Measurements from ENCODE around the gene GJC2.

The GJC2 gene

DNA sequence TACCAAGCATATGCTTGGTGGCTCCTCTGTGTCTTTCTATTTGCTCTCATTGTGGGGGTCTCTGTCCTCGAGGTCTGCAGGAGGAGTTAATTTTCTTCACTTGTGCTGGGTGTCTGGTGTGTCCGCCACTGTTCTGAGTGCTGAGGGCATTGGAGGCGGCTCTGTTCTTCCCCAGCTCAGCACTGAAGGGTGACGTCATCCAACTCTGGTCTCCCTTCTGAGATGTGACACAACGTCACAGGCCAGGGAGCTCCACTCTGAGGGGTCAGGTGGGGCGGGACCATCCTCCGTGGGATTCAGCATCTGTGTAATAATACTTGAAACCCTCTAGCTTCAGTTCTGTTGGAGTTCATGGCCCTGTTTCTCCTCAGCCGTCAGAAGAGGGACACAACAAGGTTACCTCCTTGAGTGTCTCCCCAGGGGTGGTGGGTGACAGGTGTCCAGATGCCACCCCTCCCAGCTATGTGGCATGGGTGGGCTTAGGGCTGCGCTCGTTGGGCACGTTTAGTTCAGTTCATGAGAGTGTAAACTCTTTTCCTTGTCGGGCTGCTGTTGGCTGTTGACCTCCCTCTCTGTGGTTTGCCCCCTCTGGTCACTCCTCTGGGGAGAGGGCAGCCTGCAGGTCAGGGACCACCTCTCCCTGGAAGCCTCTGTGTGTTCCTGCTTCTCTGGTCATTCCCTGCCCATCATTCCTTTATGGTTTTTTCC is 19.0 kb downstream of the GJC2 start:
- peaks cover 12% of the 10 kb centered on the region for H3K79me1 ChIP-seq (ENCODE audit: low read length)
- no peak overlapping the region for H3K23ac ChIP-seq (ENCODE audit: low read length)
- H4K5ac ChIP-seq (ENCODE audit: low read length), result no peak overlapping the region
- H3K36me3 ChIP-seq (ENCODE audit: control insufficient read depth, insufficient read depth, low read length), result no peaks in the 10 kb centered on the region
- no peak overlapping the region for H2BK15ac ChIP-seq (replicated peaks; ENCODE audit: low read depth)
- H2AK5ac ChIP-seq (ENCODE audit: low read length), result no peak overlapping the region
- H3K27ac ChIP-seq (ENCODE audit: low read depth, low read length), result no peak overlapping the region
- H3K27me3 ChIP-seq (ENCODE audit: insufficient read depth, low read length, poor library complexity), result no peaks in the 10 kb centered on the region
- no peak overlapping the region for H3K56ac ChIP-seq (ENCODE audit: low read length)
- H3K4ac ChIP-seq (ENCODE audit: low read depth, low read length), result no peak overlapping the region
- H3K4me1 ChIP-seq (ENCODE audit: control insufficient read depth, low read depth, low read length), result peaks cover 2% of the 10 kb centered on the region
- H3K4me2 ChIP-seq (ENCODE audit: low read length), result no peak overlapping the region
- H3K4me3 ChIP-seq (ENCODE audit: low read length), result no peak overlapping the region
- peaks cover 2% of the 10 kb centered on the region for H3K79me2 ChIP-seq (ENCODE audit: control insufficient read depth, insufficient read depth, low read length)
- H2BK5ac ChIP-seq (ENCODE audit: low read length), result no peak overlapping the region
- DNase-seq, result no peak
- no peak overlapping the region for H3K9ac ChIP-seq (ENCODE audit: low read length)
- H2BK120ac ChIP-seq (ENCODE audit: low read depth, low read length), result no peak overlapping the region
- no peak overlapping the region for H3K18ac ChIP-seq (ENCODE audit: low read length)
- no CpG with 5 or more reads among the region's 12 CpGs for WGBS (ENCODE audit: extremely low coverage, insufficient coverage, low lambda C conversion rate)
- H4K8ac ChIP-seq (ENCODE audit: low read depth, low read length), result no peak overlapping the region

DNA sequence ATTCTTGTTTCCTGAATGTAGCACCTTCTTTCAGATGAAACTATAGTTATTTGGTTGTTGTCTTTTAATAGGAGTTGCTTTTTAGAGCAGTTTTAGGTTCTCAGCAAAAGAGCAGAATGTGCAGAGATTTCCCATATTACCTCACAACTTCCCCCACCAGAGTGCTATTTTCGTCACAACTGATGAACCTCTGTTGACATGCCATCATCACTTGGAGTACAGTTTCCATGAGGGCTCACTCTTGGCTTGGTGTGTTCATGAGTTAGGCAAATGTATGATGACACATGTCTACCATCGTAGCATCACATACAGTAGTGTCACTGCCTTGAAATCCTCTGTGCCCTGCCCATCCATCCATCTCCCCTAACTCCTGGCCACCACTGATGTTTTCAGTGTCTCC is 19.6 kb downstream of the GJC2 start:
- H3K4me1 ChIP-seq (ENCODE audit: control insufficient read depth, low read depth, low read length), result peaks cover 2% of the 10 kb centered on the region
- H3K18ac ChIP-seq (ENCODE audit: low read length), result no peak overlapping the region
- H3K79me1 ChIP-seq (ENCODE audit: low read length), result peaks cover 12% of the 10 kb centered on the region
- H3K27ac ChIP-seq (ENCODE audit: low read depth, low read length), result no peak overlapping the region
- H2BK5ac ChIP-seq (ENCODE audit: low read length), result no peak overlapping the region
- H3K9ac ChIP-seq (ENCODE audit: low read length), result no peak overlapping the region
- no peak overlapping the region for H3K4me3 ChIP-seq (ENCODE audit: low read length)
- no peak overlapping the region for H4K8ac ChIP-seq (ENCODE audit: low read depth, low read length)
- H2BK120ac ChIP-seq (ENCODE audit: low read depth, low read length), result no peak overlapping the region
- no peak overlapping the region for H3K23ac ChIP-seq (ENCODE audit: low read length)
- no CpG with 5 or more reads among the region's 2 CpGs for WGBS (ENCODE audit: extremely low coverage, insufficient coverage, low lambda C conversion rate)
- no peak overlapping the region for H2AK5ac ChIP-seq (ENCODE audit: low read length)
- no peak overlapping the region for H3K4me2 ChIP-seq (ENCODE audit: low read length)
- no peak overlapping the region for H4K5ac ChIP-seq (ENCODE audit: low read length)
- DNase-seq, result no peak
- H3K79me2 ChIP-seq (ENCODE audit: control insufficient read depth, insufficient read depth, low read length), result peaks cover 2% of the 10 kb centered on the region
- no peaks in the 10 kb centered on the region for H3K36me3 ChIP-seq (ENCODE audit: control insufficient read depth, insufficient read depth, low read length)
- H3K56ac ChIP-seq (ENCODE audit: low read length), result no peak overlapping the region
- H2BK15ac ChIP-seq (replicated peaks; ENCODE audit: low read depth), result no peak overlapping the region
- H3K27me3 ChIP-seq (ENCODE audit: insufficient read depth, low read length, poor library complexity), result no peaks in the 10 kb centered on the region
- H3K4ac ChIP-seq (ENCODE audit: low read depth, low read length), result no peak overlapping the region

DNA sequence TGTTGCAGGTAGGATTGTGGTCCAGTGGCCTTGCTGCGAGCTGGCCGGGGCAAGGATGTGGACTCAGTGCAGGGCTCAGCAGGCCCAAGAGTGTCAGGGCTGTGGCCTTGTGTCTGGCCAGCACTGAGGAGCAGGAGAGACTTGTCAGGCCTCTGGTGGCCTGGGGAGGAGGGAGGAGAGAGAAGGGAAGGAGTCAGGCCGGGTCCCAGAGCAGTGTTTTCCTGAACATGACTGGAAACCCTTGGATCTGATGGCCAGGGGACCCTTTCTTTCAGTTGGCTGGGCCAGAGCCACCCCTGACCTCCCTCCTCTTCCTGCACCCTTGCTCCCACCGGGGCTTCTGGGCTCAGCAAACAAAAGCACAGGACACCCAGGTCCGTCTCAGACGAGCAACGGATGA is 20.9 kb downstream of the GJC2 start:
- peaks cover 2% of the 10 kb centered on the region for H3K79me2 ChIP-seq (ENCODE audit: control insufficient read depth, insufficient read depth, low read length)
- no peak overlapping the region for H2BK5ac ChIP-seq (ENCODE audit: low read length)
- H2AK5ac ChIP-seq (ENCODE audit: low read length), result no peak overlapping the region
- peaks cover 12% of the 10 kb centered on the region for H3K79me1 ChIP-seq (ENCODE audit: low read length)
- no peaks in the 10 kb centered on the region for H3K27me3 ChIP-seq (ENCODE audit: insufficient read depth, low read length, poor library complexity)
- H3K9ac ChIP-seq (ENCODE audit: low read length), result no peak overlapping the region
- no peak overlapping the region for H4K8ac ChIP-seq (ENCODE audit: low read depth, low read length)
- no peak overlapping the region for H2BK120ac ChIP-seq (ENCODE audit: low read depth, low read length)
- no peak overlapping the region for H3K4ac ChIP-seq (ENCODE audit: low read depth, low read length)
- WGBS (ENCODE audit: extremely low coverage, insufficient coverage, low lambda C conversion rate), result no CpG with 5 or more reads among the region's 7 CpGs
- no peak overlapping the region for H3K4me2 ChIP-seq (ENCODE audit: low read length)
- H3K4me3 ChIP-seq (ENCODE audit: low read length), result no peak overlapping the region
- no peak overlapping the region for H3K18ac ChIP-seq (ENCODE audit: low read length)
- DNase-seq, result no peak
- H3K27ac ChIP-seq (ENCODE audit: low read depth, low read length), result no peak overlapping the region
- no peak overlapping the region for H3K56ac ChIP-seq (ENCODE audit: low read length)
- no peak overlapping the region for H4K5ac ChIP-seq (ENCODE audit: low read length)
- H3K36me3 ChIP-seq (ENCODE audit: control insufficient read depth, insufficient read depth, low read length), result no peaks in the 10 kb centered on the region
- no peak overlapping the region for H3K23ac ChIP-seq (ENCODE audit: low read length)
- peaks cover 2% of the 10 kb centered on the region for H3K4me1 ChIP-seq (ENCODE audit: control insufficient read depth, low read depth, low read length)
- no peak overlapping the region for H2BK15ac ChIP-seq (replicated peaks; ENCODE audit: low read depth)

GRCh38 chr1:228171221-228171891 is 21.6 kb downstream of the GJC2 start:
- peaks cover 2% of the 10 kb centered on the region for H3K79me2 ChIP-seq (ENCODE audit: control insufficient read depth, insufficient read depth, low read length)
- H3K79me1 ChIP-seq (ENCODE audit: low read length), result peaks cover 11% of the 10 kb centered on the region
- no peak overlapping the region for H2BK15ac ChIP-seq (replicated peaks; ENCODE audit: low read depth)
- no peak overlapping the region for H3K27ac ChIP-seq (ENCODE audit: low read depth, low read length)
- no peak for DNase-seq
- peaks cover 2% of the 10 kb centered on the region for H3K4me1 ChIP-seq (ENCODE audit: control insufficient read depth, low read depth, low read length)
- H2BK5ac ChIP-seq (ENCODE audit: low read length), result no peak overlapping the region
- no CpG with 5 or more reads among the region's 10 CpGs for WGBS (ENCODE audit: extremely low coverage, insufficient coverage, low lambda C conversion rate)
- no peaks in the 10 kb centered on the region for H3K27me3 ChIP-seq (ENCODE audit: insufficient read depth, low read length, poor library complexity)
- H3K18ac ChIP-seq (ENCODE audit: low read length), result no peak overlapping the region
- H3K36me3 ChIP-seq (ENCODE audit: control insufficient read depth, insufficient read depth, low read length), result no peaks in the 10 kb centered on the region
- no peak overlapping the region for H2BK120ac ChIP-seq (ENCODE audit: low read depth, low read length)
- H3K23ac ChIP-seq (ENCODE audit: low read length), result no peak overlapping the region
- no peak overlapping the region for H3K9ac ChIP-seq (ENCODE audit: low read length)
- H3K4ac ChIP-seq (ENCODE audit: low read depth, low read length), result no peak overlapping the region
- H2AK5ac ChIP-seq (ENCODE audit: low read length), result no peak overlapping the region
- H3K4me2 ChIP-seq (ENCODE audit: low read length), result no peak overlapping the region
- H4K8ac ChIP-seq (ENCODE audit: low read depth, low read length), result no peak overlapping the region
- H3K4me3 ChIP-seq (ENCODE audit: low read length), result no peak overlapping the region
- no peak overlapping the region for H4K5ac ChIP-seq (ENCODE audit: low read length)
- peak overlapping the region; percentile 34 for H3K56ac ChIP-seq (ENCODE audit: low read length)

GRCh38 chr1:228172591-228173527 is 23.1 kb downstream of the GJC2 start:
- Histone ChIP-seq H2BK5ac (ENCODE audit: low read length) (no peak overlapping the region), H3K18ac (ENCODE audit: low read length) (no peak overlapping the region), H4K5ac (ENCODE audit: low read length) (no peak overlapping the region), H2BK120ac (ENCODE audit: low read depth, low read length) (no peak overlapping the region), H4K8ac (ENCODE audit: low read depth, low read length) (no peak overlapping the region), H3K23ac (ENCODE audit: low read length) (no peak overlapping the region), H3K4me1 (ENCODE audit: control insufficient read depth, low read depth, low read length) (no peaks in the 10 kb centered on the region), H2BK15ac (replicated peaks; ENCODE audit: low read depth) (no peak overlapping the region), H2AK5ac (ENCODE audit: low read length) (no peak overlapping the region), H3K36me3 (ENCODE audit: control insufficient read depth, insufficient read depth, low read length) (no peaks in the 10 kb centered on the region), H3K4me3 (ENCODE audit: low read length) (no peak overlapping the region), H3K56ac (ENCODE audit: low read length) (no peak overlapping the region), H3K27ac (ENCODE audit: low read depth, low read length) (no peak overlapping the region), H3K9ac (ENCODE audit: low read length) (no peak overlapping the region), H3K4ac (ENCODE audit: low read depth, low read length) (no peak overlapping the region), H3K27me3 (ENCODE audit: insufficient read depth, low read length, poor library complexity) (no peaks in the 10 kb centered on the region), H3K79me1 (ENCODE audit: low read length) (peaks cover 7% of the 10 kb centered on the region), H3K4me2 (ENCODE audit: low read length) (no peak overlapping the region), H3K79me2 (ENCODE audit: control insufficient read depth, insufficient read depth, low read length) (no peaks in the 10 kb centered on the region)
- DNase-seq, result no peak
- no CpG with 5 or more reads among the region's 21 CpGs for WGBS (ENCODE audit: extremely low coverage, insufficient coverage, low lambda C conversion rate)

Measured in mesendoderm (in vitro differentiated cells).